CD4-positive, CD25-positive, alpha-beta regulatory T cell (primary cell): ENCODE data around the gene HPSE2. TPM values are rescaled to one million over a fixed set of nuclear protein-coding genes. Genes with fewer than 3 reads are reported as not detected.

ENCODE experiments used
- ATAC-seq, 2 donors: fragments of 150-1000 bp; cut with Tn5 transposase; one replicate each; pipeline ENCODE4 v1.10.0; 2021; ENCODE audit warnings: low read depth in 2 of 2, moderate number of reproducible peaks in 2 of 2, moderate library complexity in 1 of 2
- DNase-seq, 3 donors: peaks; one replicate each; pipeline versions ENCODE4 v3.0.0 to v3.0.0-alpha.2; 2012 to 2022; ENCODE audit warnings: mixed read lengths in 1 of 3
- H3K27ac ChIP-seq: one replicate; pipeline ENCODE4 v1.7.0; 2013; ENCODE audit warnings: mild to moderate bottlenecking, low read length; ENCODE audit not compliant: insufficient read depth, poor library complexity, severe bottlenecking
- H3K27me3 ChIP-seq: one replicate; pipeline ENCODE4 v1.7.0; 2013; ENCODE audit warnings: low read length; ENCODE audit not compliant: control insufficient read depth, insufficient read depth
- H3K36me3 ChIP-seq: one replicate; pipeline ENCODE4 v1.7.0; 2013; ENCODE audit warnings: mild to moderate bottlenecking, low read length, moderate library complexity; ENCODE audit not compliant: control insufficient read depth, insufficient read depth
- H3K4me1 ChIP-seq: 2 replicates; pipeline ENCODE4 v1.7.0; 2013; ENCODE audit warnings: mild to moderate bottlenecking, low read length; ENCODE audit not compliant: insufficient read depth, control insufficient read depth, poor library complexity, severe bottlenecking
- H3K4me3 ChIP-seq: one replicate; pipeline ENCODE4 v1.7.0; 2013; ENCODE audit warnings: low read depth, mild to moderate bottlenecking, low read length, moderate library complexity
- H3K9me3 ChIP-seq, 2 experiments: 1 replicate in 1 of 2; 2 replicates in 1 of 2; pipeline ENCODE4 v1.7.0; 2013; ENCODE audit warnings: low read length in 2 of 2, mild to moderate bottlenecking in 1 of 2, moderate library complexity in 1 of 2; ENCODE audit not compliant: control insufficient read depth in 2 of 2
- H3K27ac Mint-ChIP-seq, 3 donors: one replicate each; pipeline ENCODE4 v1.8.0; 2020 to 2022; ENCODE audit warnings: mild to moderate bottlenecking in 3 of 3, mixed read lengths in 3 of 3, moderate library complexity in 2 of 3
- H3K27me3 Mint-ChIP-seq: one replicate; pipeline ENCODE4 v1.8.0; 2022; ENCODE audit warnings: mild to moderate bottlenecking, mixed read lengths
- H3K36me3 Mint-ChIP-seq: one replicate; pipeline ENCODE4 v1.8.0; 2020; ENCODE audit warnings: mixed read lengths
- H3K4me1 Mint-ChIP-seq, 4 donors: one replicate each; pipeline ENCODE4 v1.8.0; 2020 to 2022; ENCODE audit warnings: mixed read lengths in 4 of 4, mild to moderate bottlenecking in 1 of 4
- H3K4me3 Mint-ChIP-seq, 4 donors: one replicate each; pipeline ENCODE4 v1.8.0; 2020 to 2022; ENCODE audit warnings: mild to moderate bottlenecking in 4 of 4, mixed read lengths in 4 of 4, moderate library complexity in 3 of 4
- H3K9me3 Mint-ChIP-seq, 7 donors: one replicate each; pipeline ENCODE4 v1.8.0; 2020 to 2022; ENCODE audit warnings: mixed read lengths in 7 of 7, mild to moderate bottlenecking in 3 of 7, moderate library complexity in 2 of 7
- polyA plus RNA-seq, 4 donors: library from polyadenylated mRNA; unstranded; fragments of 300-500 nt; fragmentation: Illumina TruSeq; gene quantifications; one replicate each; pipeline ENCODE4 v1.2.3, GENCODE V29; 2021
- total RNA-seq: library from RNA; stranded (reverse); gene quantifications from one replicate; pipeline ENCODE4 v1.2.3, GENCODE V29; 2022

Gene HPSE2
- total and polyA plus RNA-seq, 5 donors from 2014 or later: 0.07 to 0.31 TPM; not detected in 3

- no peaks in the 10 kb centered on the region for H3K36me3 Mint-ChIP-seq
- H3K4me3 Mint-ChIP-seq: peak overlapping the region in 3 of 4 donors; percentile 2 to 80 (median 43)
- H3K4me1 Mint-ChIP-seq: peaks cover 0 to 11% (median 4%) of the 10 kb centered on the region in 4 donors
Observed at GRCh38 chr10:98469001-98469931, 766.4 kb downstream of the HPSE2 start.

GRCh38 chr10:98467506-98468318 lies 767.9 kb downstream of the HPSE2 start:
- H3K9me3 ChIP-seq: no peaks in the 10 kb centered on the region
- no peaks in the 10 kb centered on the region for H3K36me3 ChIP-seq
- peaks cover 9% of the 10 kb centered on the region for H3K4me1 ChIP-seq
- peaks cover 10% of the 10 kb centered on the region for H3K27me3 Mint-ChIP-seq
- H3K36me3 Mint-ChIP-seq: no peaks in the 10 kb centered on the region
- ATAC-seq (peak; percentile 92 to 93), DNase-seq (peak; percentile 45 to 85 (median 65))
- no peaks in the 10 kb centered on the region for H3K27me3 ChIP-seq
- peaks cover 0 to 11% (median 3%) of the 10 kb centered on the region in 4 donors for H3K4me1 Mint-ChIP-seq
- no peak overlapping the region for H3K27ac ChIP-seq
- peaks cover 0 to 2% (median 0%) of the 10 kb centered on the region in 7 donors for H3K9me3 Mint-ChIP-seq
- H3K4me3 ChIP-seq: peak overlapping the region; percentile 76
- peak overlapping the region in 2 of 3 donors; percentile 93 to 95 for H3K27ac Mint-ChIP-seq
- H3K4me3 Mint-ChIP-seq: peak overlapping the region; percentile 75 to 98 (median 96)

More at GRCh38 chr10:98469001-98469931, 766.4 kb downstream of the HPSE2 start:
- H3K4me3 ChIP-seq: no peak overlapping the region
- peaks cover 9% of the 10 kb centered on the region for H3K4me1 ChIP-seq
- H3K9me3 ChIP-seq: no peaks in the 10 kb centered on the region
- peaks cover 0 to 2% (median 0%) of the 10 kb centered on the region in 7 donors for H3K9me3 Mint-ChIP-seq
- no peak for DNase-seq
- H3K27me3 Mint-ChIP-seq: peaks cover 23% of the 10 kb centered on the region
- H3K36me3 ChIP-seq: no peaks in the 10 kb centered on the region
- no peak for ATAC-seq
- H3K27me3 ChIP-seq: no peaks in the 10 kb centered on the region
- no peak overlapping the region for H3K27ac ChIP-seq
- peak overlapping the region in 1 of 3 donors; percentile 44 for H3K27ac Mint-ChIP-seq

GRCh38 chr10:98466861-98467505 lies 768.7 kb downstream of the HPSE2 start:
- ATAC-seq (no peak), DNase-seq (peak in 1 of 3 donors; percentile 9)
- Mint-ChIP-seq H3K4me3 (peak overlapping the region in 3 of 4 donors; percentile 75 to 98 (median 96)), H3K9me3 (peaks cover 0 to 2% (median 0%) of the 10 kb centered on the region in 7 donors), H3K36me3 (no peaks in the 10 kb centered on the region), H3K27me3 (peaks cover 5% of the 10 kb centered on the region), H3K4me1 (peaks cover 0 to 11% (median 3%) of the 10 kb centered on the region in 4 donors), H3K27ac (peak overlapping the region in 2 of 3 donors; percentile 17 to 93)
- H3K9me3 ChIP-seq: no peaks in the 10 kb centered on the region
- H3K27ac ChIP-seq: no peak overlapping the region
- H3K4me3 ChIP-seq: no peak overlapping the region
- no peaks in the 10 kb centered on the region for H3K36me3 ChIP-seq
- H3K4me1 ChIP-seq: peaks cover 9% of the 10 kb centered on the region
- H3K27me3 ChIP-seq: no peaks in the 10 kb centered on the region

- no peak overlapping the region for H3K4me3 ChIP-seq
- Mint-ChIP-seq H3K4me1 (peaks cover 0 to 11% (median 3%) of the 10 kb centered on the region in 4 donors), H3K4me3 (no peak overlapping the region), H3K36me3 (no peaks in the 10 kb centered on the region), H3K27me3 (peaks cover 9% of the 10 kb centered on the region), H3K9me3 (peaks cover 0 to 2% (median 0%) of the 10 kb centered on the region in 7 donors), H3K27ac (peak overlapping the region in 1 of 3 donors; percentile 28)
- DNase-seq: no peak
- no peak overlapping the region for H3K27ac ChIP-seq
- no peaks in the 10 kb centered on the region for H3K36me3 ChIP-seq
- no peaks in the 10 kb centered on the region for H3K9me3 ChIP-seq
- H3K27me3 ChIP-seq: no peaks in the 10 kb centered on the region
- peaks cover 9% of the 10 kb centered on the region for H3K4me1 ChIP-seq
- no peak for ATAC-seq
Observed at GRCh38 chr10:98465866-98466265, 769.8 kb downstream of the HPSE2 start.

- no peaks in the 10 kb centered on the region for H3K27me3 ChIP-seq
- peak in 1 of 3 donors; percentile 11 for DNase-seq
- H3K27ac ChIP-seq: no peak overlapping the region
- no peak overlapping the region for H3K27ac Mint-ChIP-seq
- H3K4me1 Mint-ChIP-seq: peaks cover 0 to 11% (median 3%) of the 10 kb centered on the region in 4 donors
- no peak for ATAC-seq
- H3K36me3 Mint-ChIP-seq: no peaks in the 10 kb centered on the region
- H3K4me1 ChIP-seq: peaks cover 9% of the 10 kb centered on the region
- H3K27me3 Mint-ChIP-seq: peaks cover 4% of the 10 kb centered on the region
- peaks cover 0 to 2% (median 0%) of the 10 kb centered on the region in 7 donors for H3K9me3 Mint-ChIP-seq
- H3K4me3 Mint-ChIP-seq: no peak overlapping the region
- no peaks in the 10 kb centered on the region for H3K36me3 ChIP-seq
- no peak overlapping the region for H3K4me3 ChIP-seq
- no peaks in the 10 kb centered on the region for H3K9me3 ChIP-seq
Observed at GRCh38 chr10:98463976-98464754, 771.5 kb downstream of the HPSE2 start.

- Mint-ChIP-seq H3K27me3 (peaks cover 6% of the 10 kb centered on the region), H3K27ac (no peak overlapping the region), H3K4me3 (no peak overlapping the region), H3K4me1 (peaks cover 0 to 7% (median 3%) of the 10 kb centered on the region in 4 donors), H3K9me3 (peaks cover 0 to 2% (median 0%) of the 10 kb centered on the region in 7 donors), H3K36me3 (no peaks in the 10 kb centered on the region)
- ATAC-seq (no peak), DNase-seq (no peak)
- Histone ChIP-seq H3K27ac (no peak overlapping the region), H3K36me3 (no peaks in the 10 kb centered on the region), H3K4me3 (no peak overlapping the region), H3K9me3 (no peaks in the 10 kb centered on the region), H3K4me1 (peaks cover 6% of the 10 kb centered on the region), H3K27me3 (no peaks in the 10 kb centered on the region)
Observed at GRCh38 chr10:98463016-98463415, 772.6 kb downstream of the HPSE2 start.
